WTC11 (cell line): ENCODE data around the gene NAALADL1. TPM values are rescaled to one million over a fixed set of nuclear protein-coding genes. Genes with fewer than 3 reads are reported as not detected.

ENCODE experiments used
- AR ChIP-seq: fragments of 250-450 bp; sonication (Bioruptor Pico); IDR thresholded peaks from 2 replicates; pipeline ENCODE4 v1.9.0; 2021; ENCODE audit warnings: mild to moderate bottlenecking
- CTCF ChIP-seq: fragments of 200-600 bp; IDR thresholded peaks from 2 replicates; pipeline ENCODE4 v1.8.0; 2022; ENCODE audit warnings: antibody characterized with exemption
- E2F1 ChIP-seq: sonication (generic); formaldehyde crosslinking; IDR thresholded peaks from 2 replicates; pipeline ENCODE4 v1.8.0; 2022; ENCODE audit warnings: mild to moderate bottlenecking, missing genetic modification reagents
- ELF4 ChIP-seq: sonication (generic); formaldehyde crosslinking; IDR thresholded peaks from 2 replicates; pipeline ENCODE4 v1.8.1; 2022; ENCODE audit warnings: low read depth, mild to moderate bottlenecking, moderate library complexity, missing genetic modification reagents
- EMX1 ChIP-seq: fragments of 250-450 bp; sonication (Bioruptor Pico); IDR thresholded peaks from 2 replicates; pipeline ENCODE4 v1.8.0; 2021; ENCODE audit warnings: mild to moderate bottlenecking
- ESRRA ChIP-seq: sonication (generic); formaldehyde crosslinking; IDR thresholded peaks from 2 replicates; pipeline ENCODE4 v1.8.1; 2022; ENCODE audit warnings: mild to moderate bottlenecking, missing genetic modification reagents, borderline replicate concordance
- FOXK1 ChIP-seq: sonication (generic); formaldehyde crosslinking; IDR thresholded peaks from 2 replicates; pipeline ENCODE4 v1.8.0; 2022; ENCODE audit warnings: mild to moderate bottlenecking, moderate library complexity, missing genetic modification reagents
- GRHL2 ChIP-seq: fragments of 250-450 bp; sonication (Bioruptor Pico); IDR thresholded peaks from 2 replicates; pipeline ENCODE4 v1.8.0; 2022; ENCODE audit warnings: mild to moderate bottlenecking, moderate library complexity; ENCODE audit not compliant: insufficient replicate concordance, severe bottlenecking
- IRF2 ChIP-seq: sonication (generic); formaldehyde crosslinking; IDR thresholded peaks from 2 replicates; pipeline ENCODE4 v1.8.0; 2022; ENCODE audit warnings: low read depth, missing genetic modification reagents, borderline replicate concordance
- NFE2L1 ChIP-seq: sonication (generic); formaldehyde crosslinking; IDR thresholded peaks from 2 replicates; pipeline ENCODE4 v1.8.1; 2023; ENCODE audit warnings: missing genetic modification reagents
- NR1H2 ChIP-seq: sonication (generic); formaldehyde crosslinking; IDR thresholded peaks from 2 replicates; pipeline ENCODE4 v1.9.0; 2021; ENCODE audit warnings: mild to moderate bottlenecking, moderate library complexity, missing genetic modification reagents
- NR2C2 ChIP-seq: sonication (generic); formaldehyde crosslinking; IDR thresholded peaks from 2 replicates; pipeline ENCODE4 v1.8.0; 2022; ENCODE audit warnings: mild to moderate bottlenecking, missing genetic modification reagents
- RORB ChIP-seq: fragments of 250-450 bp; sonication (Bioruptor Pico); IDR thresholded peaks from 2 replicates; pipeline ENCODE4 v1.9.0; 2021; ENCODE audit warnings: mild to moderate bottlenecking
- SMAD3 ChIP-seq: sonication (generic); formaldehyde crosslinking; IDR thresholded peaks from 2 replicates; pipeline ENCODE4 v1.8.0; 2022; ENCODE audit warnings: missing genetic modification reagents, mild to moderate bottlenecking, borderline replicate concordance
- STAT6 ChIP-seq: sonication (generic); formaldehyde crosslinking; conservative IDR thresholded peaks from 2 replicates; pipeline ENCODE4 v1.8.1; 2023; ENCODE audit warnings: mild to moderate bottlenecking, low read depth, missing genetic modification reagents, moderate library complexity
- ZBTB21 ChIP-seq: sonication (generic); formaldehyde crosslinking; IDR thresholded peaks from 2 replicates; pipeline ENCODE4 v1.8.1; 2023; ENCODE audit warnings: mild to moderate bottlenecking, missing genetic modification reagents, borderline replicate concordance
- ZNF121 ChIP-seq: sonication (generic); formaldehyde crosslinking; IDR thresholded peaks from 2 replicates; pipeline ENCODE4 v1.8.0; 2023; ENCODE audit warnings: missing genetic modification reagents
- ZNF138 ChIP-seq: sonication (generic); formaldehyde crosslinking; conservative IDR thresholded peaks from 2 replicates; pipeline ENCODE4 v1.8.1; 2022; ENCODE audit warnings: mild to moderate bottlenecking, moderate library complexity, missing genetic modification reagents
- ZNF263 ChIP-seq: sonication (generic); formaldehyde crosslinking; IDR thresholded peaks from 2 replicates; pipeline ENCODE4 v1.8.1; 2022; ENCODE audit warnings: low read depth, mild to moderate bottlenecking, moderate library complexity, missing genetic modification reagents
- ZNF396 ChIP-seq: fragments of 250-450 bp; sonication (Bioruptor Pico); IDR thresholded peaks from 2 replicates; pipeline ENCODE4 v1.8.0; 2021; ENCODE audit warnings: mild to moderate bottlenecking, moderate library complexity, borderline replicate concordance
- ZNF416 ChIP-seq: fragments of 250-450 bp; sonication (Bioruptor Pico); IDR thresholded peaks from 2 replicates; pipeline ENCODE4 v1.9.0; 2021; ENCODE audit warnings: mild to moderate bottlenecking, inconsistent platforms
- ZNF423 ChIP-seq: fragments of 250-450 bp; sonication (Bioruptor Pico); IDR thresholded peaks from 2 replicates; pipeline ENCODE4 v2.1.2; 2022; ENCODE audit warnings: mild to moderate bottlenecking, moderate library complexity
- total RNA-seq: library from RNA; stranded (reverse); gene quantifications from 3 replicates; pipeline ENCODE4 v1.2.3, GENCODE V29; 2021
- TF ChIP-seq, protein P1 (sequence below): fragments of 250-450 bp; sonication (Bioruptor Pico); conservative IDR thresholded peaks from 2 replicates; pipeline ENCODE4 v1.9.0; 2021; ENCODE audit warnings: mild to moderate bottlenecking
- TF ChIP-seq, protein P2 (sequence below): sonication (generic); formaldehyde crosslinking; IDR thresholded peaks from 2 replicates; pipeline ENCODE4 v1.8.0; 2022; ENCODE audit warnings: mild to moderate bottlenecking, missing genetic modification reagents
- TF ChIP-seq, protein P3 (sequence below): sonication (generic); formaldehyde crosslinking; IDR thresholded peaks from 2 replicates; pipeline ENCODE4 v1.8.1; 2022; ENCODE audit warnings: low read depth, mild to moderate bottlenecking, moderate library complexity, missing genetic modification reagents, borderline replicate concordance
- TF ChIP-seq, protein P4 (sequence below): sonication (generic); formaldehyde crosslinking; IDR thresholded peaks from 2 replicates; pipeline ENCODE4 v1.8.0; 2022; ENCODE audit warnings: mild to moderate bottlenecking, missing genetic modification reagents

NAALADL1 gene
- total RNA-seq, 1 experiment from 2014 or later, result 4.5 TPM

DNA sequence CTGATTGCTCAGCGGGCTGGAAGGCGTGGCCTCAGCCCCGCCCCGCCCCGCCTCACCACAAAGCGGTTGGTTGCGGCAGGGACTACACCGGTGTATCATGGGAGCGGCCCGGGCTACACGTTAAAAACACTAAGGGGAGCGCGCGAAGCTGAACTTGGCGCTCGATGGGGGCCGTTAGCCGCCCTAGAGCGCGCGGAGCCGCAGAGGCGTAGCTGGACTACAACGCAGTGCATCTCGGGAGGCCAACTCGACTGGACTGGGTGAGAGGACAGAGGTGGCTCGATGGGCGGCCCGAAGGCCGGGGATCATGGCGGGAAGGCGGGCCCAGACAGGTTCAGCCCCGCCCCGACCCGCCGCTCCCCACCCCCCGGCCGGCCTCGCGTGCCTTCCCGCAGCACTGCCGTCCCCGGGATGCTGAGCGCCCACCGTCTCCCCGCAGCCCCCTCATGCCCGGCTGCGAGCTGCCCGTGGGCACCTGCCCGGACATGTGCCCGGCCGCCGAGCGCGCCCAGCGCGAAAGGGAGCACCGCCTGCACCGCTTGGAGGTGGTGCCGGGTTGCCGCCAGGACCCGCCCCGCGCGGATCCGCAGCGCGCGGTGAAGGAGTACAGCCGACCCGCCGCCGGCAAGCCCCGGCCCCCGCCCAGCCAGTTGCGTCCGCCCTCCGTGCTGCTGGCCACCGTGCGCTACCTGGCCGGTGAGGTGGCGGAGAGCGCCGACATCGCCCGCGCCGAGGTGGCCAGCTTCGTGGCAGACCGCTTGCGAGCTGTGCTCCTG, 17.3 kb downstream of the NAALADL1 start, which contains the start of gene SAC3D1 (continued):
- TF ChIP-seq CTCF (no peak), ZNF396 (CRISPR knock-in tag) (no peak), STAT6 (peak; percentile 93; the same call in 1 of the 2 replicates), SMAD3 (CRISPR knock-in tag) (no peak), ZNF416 (CRISPR knock-in tag) (no peak), GRHL2 (CRISPR knock-in tag) (no peak), FOXK1 (peak; percentile 24), NR1H2 (CRISPR knock-in tag) (no peak), NR2C2 (CRISPR knock-in tag) (no peak), ZNF423 (CRISPR knock-in tag) (no peak), E2F1 (CRISPR knock-in tag) (0 out of 2 replicates have a peak, but pooled peaks have one; percentile 55), NFE2L1 (peak; percentile 31; the same call in 1 of the 2 replicates), AR (CRISPR knock-in tag) (no peak), ELF4 (CRISPR knock-in tag) (no peak), ESRRA (0 out of 2 replicates have a peak, but pooled peaks have one; percentile 62), RORB (CRISPR knock-in tag) (no peak), ZBTB21 (no peak), EMX1 (CRISPR knock-in tag) (no peak), ZNF138 (CRISPR knock-in tag) (peak; percentile 89; the same call in 1 of the 2 replicates), ZNF263 (CRISPR knock-in tag) (peak; percentile 76), IRF2 (CRISPR knock-in tag) (no peak), ZNF121 (CRISPR knock-in tag) (no peak)
- TF ChIP-seq, protein P1, sequence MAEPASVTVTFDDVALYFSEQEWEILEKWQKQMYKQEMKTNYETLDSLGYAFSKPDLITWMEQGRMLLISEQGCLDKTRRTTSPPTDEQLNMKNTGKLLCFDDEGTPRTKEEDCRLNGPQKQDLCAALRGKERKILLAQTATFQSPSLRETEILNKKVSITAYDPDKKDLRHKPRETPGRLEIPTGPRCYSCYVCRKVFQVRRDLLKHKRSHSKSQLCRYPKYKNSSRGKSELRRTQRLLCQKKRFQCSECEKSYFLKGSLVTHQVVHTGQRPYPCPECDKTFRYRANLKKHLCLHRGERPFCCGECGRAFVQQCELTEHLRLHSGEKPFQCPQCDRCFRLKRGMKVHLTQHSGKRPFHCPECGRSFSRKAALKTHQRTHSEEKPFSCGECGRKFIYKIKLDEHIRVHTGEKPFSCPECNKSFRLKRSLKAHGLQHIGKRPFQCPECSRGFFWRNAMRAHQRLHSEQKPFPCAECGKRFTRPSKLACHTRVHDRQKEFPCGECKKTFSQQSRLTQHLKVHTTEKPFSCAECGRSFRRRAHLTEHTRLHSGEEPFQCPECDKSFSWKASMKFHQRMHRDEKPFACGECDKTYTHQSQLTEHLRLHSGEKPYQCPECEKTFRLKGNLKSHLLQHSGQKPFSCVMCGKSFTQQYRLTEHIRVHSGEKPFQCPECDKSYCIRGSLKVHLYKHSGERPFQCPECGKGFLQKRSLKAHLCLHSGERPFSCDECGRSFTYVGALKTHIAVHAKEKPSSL (CRISPR knock-in tag), result no peak
- TF ChIP-seq, protein P2, sequence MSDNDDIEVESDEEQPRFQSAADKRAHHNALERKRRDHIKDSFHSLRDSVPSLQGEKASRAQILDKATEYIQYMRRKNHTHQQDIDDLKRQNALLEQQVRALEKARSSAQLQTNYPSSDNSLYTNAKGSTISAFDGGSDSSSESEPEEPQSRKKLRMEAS, result peak; percentile 75; the same call in 1 of the 2 replicates
- TF ChIP-seq, protein P3, sequence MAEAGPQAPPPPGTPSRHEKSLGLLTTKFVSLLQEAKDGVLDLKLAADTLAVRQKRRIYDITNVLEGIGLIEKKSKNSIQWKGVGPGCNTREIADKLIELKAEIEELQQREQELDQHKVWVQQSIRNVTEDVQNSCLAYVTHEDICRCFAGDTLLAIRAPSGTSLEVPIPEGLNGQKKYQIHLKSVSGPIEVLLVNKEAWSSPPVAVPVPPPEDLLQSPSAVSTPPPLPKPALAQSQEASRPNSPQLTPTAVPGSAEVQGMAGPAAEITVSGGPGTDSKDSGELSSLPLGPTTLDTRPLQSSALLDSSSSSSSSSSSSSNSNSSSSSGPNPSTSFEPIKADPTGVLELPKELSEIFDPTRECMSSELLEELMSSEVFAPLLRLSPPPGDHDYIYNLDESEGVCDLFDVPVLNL, result 0 out of 2 replicates have a peak, but pooled peaks have one; percentile 62
- TF ChIP-seq, protein P4, sequence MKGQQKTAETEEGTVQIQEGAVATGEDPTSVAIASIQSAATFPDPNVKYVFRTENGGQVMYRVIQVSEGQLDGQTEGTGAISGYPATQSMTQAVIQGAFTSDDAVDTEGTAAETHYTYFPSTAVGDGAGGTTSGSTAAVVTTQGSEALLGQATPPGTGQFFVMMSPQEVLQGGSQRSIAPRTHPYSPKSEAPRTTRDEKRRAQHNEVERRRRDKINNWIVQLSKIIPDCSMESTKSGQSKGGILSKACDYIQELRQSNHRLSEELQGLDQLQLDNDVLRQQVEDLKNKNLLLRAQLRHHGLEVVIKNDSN, result no peak
